Endodermal cell (in vitro differentiated cells): ENCODE data around the gene CHCHD4. TPM values are rescaled to one million over a fixed set of nuclear protein-coding genes. Genes with fewer than 3 reads are reported as not detected.
"Not testable (repeated sequence)": the region's sequence is repeated elsewhere in the genome, so short reads cannot be mapped to it uniquely, and the experiment has no call there.

Experiments used
- DNase-seq: peaks from one replicate; pipeline ENCODE4 v3.0.0-alpha.2; 2017
- H3K27ac ChIP-seq: 2 replicates; pipeline ENCODE4 v1.5.1; 2013; ENCODE audit warnings: mild to moderate bottlenecking, low read depth, low read length, moderate library complexity
- H3K27me3 ChIP-seq: 2 replicates; pipeline ENCODE4 v1.6.1; 2013; ENCODE audit warnings: mild to moderate bottlenecking, low read length, moderate library complexity; ENCODE audit not compliant: insufficient read depth, control insufficient read depth, poor library complexity, severe bottlenecking
- H3K36me3 ChIP-seq: 2 replicates; pipeline ENCODE4 v1.7.0; 2013; ENCODE audit warnings: mild to moderate bottlenecking, low read length, moderate library complexity; ENCODE audit not compliant: control insufficient read depth, insufficient read depth
- H3K4me1 ChIP-seq: one replicate; pipeline ENCODE4 v1.7.0; 2013; ENCODE audit warnings: low read length; ENCODE audit not compliant: control insufficient read depth, insufficient read depth
- H3K4me3 ChIP-seq: 2 replicates; pipeline ENCODE4 v1.5.1; 2013; ENCODE audit warnings: mild to moderate bottlenecking, low read length, moderate library complexity
- H3K9ac ChIP-seq: 2 replicates; pipeline ENCODE4 v1.6.1; 2013; ENCODE audit warnings: mild to moderate bottlenecking, low read length, moderate library complexity; ENCODE audit not compliant: poor library complexity, severe bottlenecking; ENCODE audit errors: extremely low read depth
- H3K9me3 ChIP-seq: 2 replicates; pipeline ENCODE4 v1.6.1; 2013; ENCODE audit warnings: mild to moderate bottlenecking, low read length, moderate library complexity; ENCODE audit not compliant: control insufficient read depth
- H3K27ac Mint-ChIP-seq: 2 replicates; pipeline ENCODE4 v1.8.0; 2020; ENCODE audit warnings: mixed read lengths
- H3K27me3 Mint-ChIP-seq: 2 replicates; pipeline ENCODE4 v1.8.0; 2021; ENCODE audit warnings: mild to moderate bottlenecking, mixed read lengths; ENCODE audit not compliant: insufficient read depth
- H3K36me3 Mint-ChIP-seq: 2 replicates; pipeline ENCODE4 v1.8.0; 2020; ENCODE audit warnings: low read depth, mixed read lengths
- H3K4me1 Mint-ChIP-seq: 2 replicates; pipeline ENCODE4 v1.8.0; 2020; ENCODE audit warnings: mixed read lengths
- H3K4me3 Mint-ChIP-seq: 2 replicates; pipeline ENCODE4 v1.8.0; 2020; ENCODE audit warnings: mild to moderate bottlenecking, moderate library complexity, mixed read lengths
- H3K9me3 Mint-ChIP-seq: 2 replicates; pipeline ENCODE4 v1.8.0; 2020; ENCODE audit warnings: mild to moderate bottlenecking, mixed read lengths
- CTCF ChIP-seq: fragments of 200-600 bp; sonication (generic); conservative IDR thresholded peaks from 2 replicates; pipeline ENCODE4 v1.5.0; 2021; ENCODE audit warnings: antibody characterized with exemption, mild to moderate bottlenecking
- WGBS, 2 experiments: methylation state at CpG; one replicate each; pipeline versions ENCODE4 v1.1.5 to v1.1.7; 2013; ENCODE audit warnings: missing lambda C conversion rate in 2 of 2, mixed read lengths in 1 of 2; ENCODE audit not compliant: insufficient coverage in 1 of 2, insufficient read length in 1 of 2; 5-methylcytosine and 5-hydroxymethylcytosine counted together
- total RNA-seq, 2 donors: library from RNA; stranded (reverse); fragmentation: NEBNext Ultra II Directional in 1 of 2; extraction: Animal tissue kit (Norgen Biotek cat#: 25700) in 1 of 2; gene quantifications; 2 replicates in 1 of 2; 3 replicates in 1 of 2; pipeline ENCODE4 v1.2.1, GENCODE V29; 2021

CHCHD4 gene
- total RNA-seq, 2 donors from 2014 or later, result 16.2 to 20.5 TPM

GRCh38 chr3:14117468-14118399 is 6.9 kb downstream of the CHCHD4 start:
- H3K27me3 ChIP-seq, result no peaks in the 10 kb centered on the region
- no peaks in the 10 kb centered on the region for H3K4me1 ChIP-seq
- peak overlapping the region; percentile 52 for H3K27ac Mint-ChIP-seq
- no peak overlapping the region for H3K9ac ChIP-seq
- peaks cover 5% of the 10 kb centered on the region for H3K4me1 Mint-ChIP-seq
- H3K27ac ChIP-seq, result no peak overlapping the region
- peaks cover 64% of the 10 kb centered on the region for H3K36me3 Mint-ChIP-seq
- peaks cover 43% of the 10 kb centered on the region for H3K9me3 ChIP-seq
- peaks cover 16% of the 10 kb centered on the region for H3K9me3 Mint-ChIP-seq
- DNase-seq, result no peak
- H3K36me3 ChIP-seq, result peaks cover 78% of the 10 kb centered on the region
- no peak overlapping the region for H3K4me3 ChIP-seq
- TF ChIP-seq CTCF, result no peak
- H3K27me3 Mint-ChIP-seq, result no peaks in the 10 kb centered on the region
- H3K4me3 Mint-ChIP-seq, result no peak overlapping the region
- 94 to 98% methylated on average over 6 to 10 of the region's 10 CpGs for WGBS, 2 experiments

DNA sequence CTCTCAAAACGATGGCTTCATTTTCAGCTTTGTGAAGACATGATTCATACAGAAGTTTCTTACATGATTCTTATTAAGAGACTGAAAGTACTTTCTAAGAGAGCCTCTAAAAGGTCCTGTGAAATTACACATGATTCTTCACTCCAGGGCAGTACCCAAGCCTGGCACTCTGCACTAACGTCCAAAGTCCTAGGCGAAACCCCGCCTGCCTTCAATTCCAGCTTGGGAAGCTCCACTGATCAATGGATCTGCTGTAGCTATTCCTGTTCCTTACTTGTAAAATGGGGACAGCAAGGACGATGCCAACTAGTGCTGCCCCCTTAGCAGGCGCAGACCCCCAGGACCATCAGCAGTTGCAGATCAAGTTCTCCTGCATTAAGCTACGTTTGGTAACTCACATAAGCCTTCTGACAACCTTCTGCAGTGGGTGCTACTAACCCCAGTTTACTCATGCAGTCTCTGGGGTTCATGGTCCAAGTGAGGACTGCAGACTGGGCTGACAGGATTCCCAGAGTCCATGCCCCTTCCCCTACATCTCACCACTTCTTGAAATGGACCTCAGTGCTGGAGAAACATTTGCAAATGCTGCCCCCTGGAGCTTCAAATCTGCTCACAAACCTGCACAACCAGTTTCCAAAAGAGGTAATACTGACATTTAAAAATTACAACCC is 10.6 kb downstream of the CHCHD4 start:
- Mint-ChIP-seq H3K9me3 (no peaks in the 10 kb centered on the region), H3K4me1 (peaks cover 5% of the 10 kb centered on the region), H3K36me3 (peaks cover 44% of the 10 kb centered on the region), H3K27ac (no peak overlapping the region), H3K4me3 (no peak overlapping the region), H3K27me3 (no peaks in the 10 kb centered on the region)
- peak; percentile 77 for TF ChIP-seq CTCF
- Histone ChIP-seq H3K4me1 (no peaks in the 10 kb centered on the region), H3K27ac (no peak overlapping the region), H3K9ac (no peak overlapping the region), H3K9me3 (peaks cover 20% of the 10 kb centered on the region), H3K4me3 (no peak overlapping the region), H3K36me3 (peaks cover 67% of the 10 kb centered on the region), H3K27me3 (no peaks in the 10 kb centered on the region)
- WGBS, 2 experiments, result 96 to 100% methylated on average over 7 of the region's 7 CpGs
- DNase-seq, result peak; percentile 66

DNA sequence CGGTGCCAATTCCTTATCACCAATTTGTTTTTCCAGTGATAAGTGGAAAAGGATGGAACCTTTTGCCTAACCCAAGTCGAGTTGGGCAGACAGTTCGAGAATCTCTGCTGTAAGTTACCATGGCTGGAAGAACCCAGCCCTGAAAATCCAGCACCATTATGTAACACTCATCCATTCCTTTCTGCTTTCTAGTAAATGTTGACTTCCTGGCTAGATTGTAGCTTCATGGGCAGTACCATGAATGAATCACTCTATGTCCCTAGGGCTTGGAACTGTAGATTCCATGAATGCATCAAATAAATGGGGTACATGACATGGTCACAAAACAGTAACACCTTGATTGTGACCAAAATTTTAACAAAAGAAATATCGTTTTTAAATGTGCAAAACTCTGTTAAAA is 14.0 kb downstream of the CHCHD4 start:
- no peak for TF ChIP-seq CTCF
- Mint-ChIP-seq H3K9me3 (no peaks in the 10 kb centered on the region), H3K4me3 (no peak overlapping the region), H3K27ac (no peak overlapping the region), H3K36me3 (peaks cover 43% of the 10 kb centered on the region), H3K4me1 (peaks cover 5% of the 10 kb centered on the region), H3K27me3 (no peaks in the 10 kb centered on the region)
- 99 to 100% methylated on average over 3 to 4 of the region's 4 CpGs for WGBS, 2 experiments
- Histone ChIP-seq H3K9ac (no peak overlapping the region), H3K36me3 (peaks cover 52% of the 10 kb centered on the region), H3K27me3 (no peaks in the 10 kb centered on the region), H3K27ac (no peak overlapping the region), H3K4me3 (no peak overlapping the region), H3K4me1 (no peaks in the 10 kb centered on the region), H3K9me3 (peaks cover 20% of the 10 kb centered on the region)
- DNase-seq, result no peak

DNA sequence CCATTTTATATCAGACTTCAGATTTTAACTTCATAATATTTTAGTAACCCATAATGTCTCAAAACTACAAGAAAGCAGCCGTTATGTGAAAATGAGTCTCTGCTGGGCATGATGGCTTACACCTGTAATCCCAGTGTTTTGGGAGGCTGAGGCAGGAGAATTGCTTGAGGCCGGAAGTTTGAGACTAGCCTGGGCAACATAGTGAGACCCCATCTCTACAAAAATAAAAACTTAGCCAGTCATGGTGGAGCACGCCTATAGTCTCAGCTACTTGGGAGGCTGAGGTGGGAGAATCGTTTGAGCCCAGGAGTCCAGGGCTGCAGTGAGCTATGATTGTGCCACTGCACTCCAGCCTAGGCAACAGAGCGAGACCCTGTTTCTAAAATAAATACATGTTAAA is 14.8 kb downstream of the CHCHD4 start:
- not testable (repeated sequence) for H3K4me1 ChIP-seq, H3K4me1 Mint-ChIP-seq, H3K27ac ChIP-seq, DNase-seq, H3K27me3 ChIP-seq, H3K9me3 Mint-ChIP-seq, H3K27ac Mint-ChIP-seq, H3K9ac ChIP-seq, H3K27me3 Mint-ChIP-seq, H3K4me3 Mint-ChIP-seq, H3K4me3 ChIP-seq
- WGBS, 2 experiments, result 98 to 100% methylated on average over 1 to 5 of the region's 5 CpGs
- Histone ChIP-seq H3K36me3 (peaks cover 44% of the 10 kb centered on the region), H3K9me3 (peaks cover 20% of the 10 kb centered on the region)
- H3K36me3 Mint-ChIP-seq, result peaks cover 35% of the 10 kb centered on the region
